Stromal cell of bone marrow (primary cell): ENCODE results near the gene ERC1.
A peak's percentile ranks its signal among the peaks of the same experiment; 100 is the strongest.

Experiments used
- DNase-seq: peaks from one replicate; pipeline ENCODE4 v3.0.0-alpha.2; 2012; ENCODE audit warnings: low read depth

The ERC1 gene

DNA sequence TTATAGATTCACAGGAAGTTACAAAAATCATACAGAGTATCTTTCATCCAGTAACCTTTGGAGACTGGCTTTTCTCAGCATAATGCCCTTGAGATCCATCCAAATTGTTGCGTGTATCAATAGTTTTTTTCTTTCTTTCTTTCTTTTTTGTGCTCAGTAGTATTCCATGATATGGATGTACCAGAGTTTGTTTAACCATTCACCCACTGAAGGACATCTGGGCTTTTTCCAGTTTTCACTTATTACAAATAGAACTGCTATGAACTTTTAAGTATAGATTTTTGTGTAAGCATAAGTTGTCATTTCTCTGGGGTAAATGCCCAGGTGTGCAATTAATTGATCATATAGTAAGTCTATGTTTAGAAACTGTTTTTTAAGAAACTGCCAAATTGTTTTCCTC lies 524.0 kb downstream of the ERC1 start:
- DNase-seq: no peak

DNA sequence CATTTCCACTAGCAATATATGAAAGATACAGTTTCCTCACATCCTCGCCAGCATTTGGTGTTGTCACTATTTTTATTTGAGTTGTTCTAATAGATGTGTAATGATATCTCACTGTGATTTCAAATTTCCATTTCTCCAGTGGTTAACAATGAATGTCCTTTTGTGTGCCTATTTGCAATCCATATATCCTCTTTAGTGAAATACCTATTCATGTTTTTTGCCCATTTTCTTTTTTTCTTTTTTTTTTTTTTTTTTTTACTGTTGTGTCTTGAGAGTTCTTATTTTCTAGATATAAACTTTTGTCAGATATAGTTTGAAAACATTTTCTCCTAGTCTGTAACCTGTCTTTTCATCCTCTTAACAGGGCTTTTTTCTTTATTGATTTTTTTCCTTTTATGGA lies 524.4 kb downstream of the ERC1 start:
- no peak for DNase-seq

DNA sequence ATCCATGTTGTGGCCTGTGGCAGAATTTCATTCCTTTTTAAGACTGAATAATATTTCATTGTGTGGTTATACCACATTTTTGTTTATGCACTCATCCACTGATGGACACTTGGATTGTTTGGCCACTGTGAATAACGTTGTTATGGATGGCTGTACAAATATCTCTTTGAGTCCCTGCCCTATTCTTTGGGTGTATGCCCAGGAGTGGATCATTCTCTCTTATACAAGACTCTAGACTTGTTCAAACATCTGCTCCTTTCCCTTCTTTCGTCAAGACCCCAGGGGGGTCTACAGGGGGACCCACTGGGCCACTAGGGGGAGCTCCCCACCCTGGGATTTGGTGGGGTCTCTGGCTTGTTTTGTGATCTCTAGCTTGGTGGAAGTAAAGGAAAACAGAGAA lies 526.0 kb downstream of the ERC1 start:
- DNase-seq: peak; percentile 96

DNA sequence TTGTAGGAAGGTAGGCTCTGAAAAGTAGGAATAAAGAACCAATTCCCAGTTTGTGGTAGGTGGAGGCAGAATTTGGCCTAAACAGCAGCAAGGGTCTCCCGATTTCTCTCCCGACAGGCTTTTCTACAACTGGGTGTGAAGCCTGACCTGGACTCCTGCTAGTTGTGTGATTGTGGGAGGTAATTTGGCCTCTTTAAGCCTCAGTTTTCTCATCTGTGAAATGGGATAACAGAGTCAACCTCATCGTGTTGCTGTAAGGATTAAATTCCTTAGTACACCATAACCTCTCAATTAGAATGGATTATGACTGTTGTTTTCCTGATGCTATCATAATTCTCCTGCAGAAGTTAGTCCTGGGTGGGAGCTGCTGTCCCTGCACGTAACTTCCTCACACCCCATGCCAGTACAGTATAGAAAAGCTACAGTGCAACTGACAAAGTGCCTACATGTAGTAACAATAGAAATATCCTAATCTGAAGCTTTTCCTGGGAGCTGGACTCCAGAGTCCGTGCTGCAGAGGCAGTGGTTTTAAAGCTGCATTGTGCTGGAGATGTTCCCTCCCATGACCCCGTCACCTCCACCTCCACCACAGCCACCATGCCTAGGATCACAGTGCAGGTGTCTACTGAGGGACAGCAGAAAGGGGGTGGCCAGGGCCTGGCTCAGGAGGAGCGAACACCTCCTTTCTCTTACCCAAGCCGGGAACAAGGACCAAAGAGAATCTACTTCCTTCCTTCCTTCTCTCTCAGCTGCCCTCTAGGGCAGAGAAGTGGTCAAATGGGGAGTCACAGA lies 526.9 kb downstream of the ERC1 start:
- no peak for DNase-seq

DNA sequence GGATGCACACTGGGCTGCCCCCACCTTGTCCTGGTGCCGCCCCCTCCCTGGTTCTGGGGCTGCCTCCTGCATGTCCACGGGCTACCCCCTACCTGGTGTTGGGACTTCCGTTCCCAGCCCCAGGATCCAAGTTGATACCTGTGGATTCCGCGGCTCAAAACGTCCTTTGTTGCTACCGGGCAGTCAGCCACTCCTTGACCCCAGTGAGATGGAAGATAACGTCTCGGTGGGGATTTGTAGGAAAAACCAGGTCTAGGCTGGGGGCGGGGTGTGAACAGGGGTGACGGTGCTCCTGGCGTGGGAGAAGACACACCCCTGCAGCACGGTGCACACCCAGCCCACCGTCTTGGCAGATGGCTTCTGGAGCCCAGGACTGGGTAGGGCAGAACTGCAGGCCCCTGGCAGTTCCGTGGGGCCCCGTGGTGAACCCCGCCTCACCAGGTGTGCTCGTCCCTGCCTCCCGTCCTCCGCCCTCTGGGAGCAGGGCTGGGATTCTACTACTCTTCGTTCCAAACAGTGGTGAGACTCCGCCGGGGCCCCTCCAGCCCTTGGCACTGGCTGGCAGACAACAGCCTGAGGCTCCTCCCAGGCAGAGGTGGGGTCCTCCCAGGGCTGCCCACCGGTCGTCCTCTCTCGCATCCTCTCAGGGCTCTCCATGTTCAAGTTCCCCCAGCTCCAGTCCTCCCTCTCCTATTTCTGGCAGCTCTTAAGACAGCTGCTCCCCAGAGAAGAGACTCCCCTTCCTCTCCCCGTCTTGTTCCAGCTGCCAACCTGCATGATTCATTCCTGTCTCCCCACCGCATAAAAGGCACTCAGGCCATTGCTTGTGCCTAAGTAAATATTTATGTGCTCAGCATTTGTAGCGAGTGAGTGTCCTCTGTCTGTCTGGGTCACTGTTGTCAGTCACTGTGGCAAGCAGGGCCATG lies 527.8 kb downstream of the ERC1 start:
- no peak for DNase-seq

DNA sequence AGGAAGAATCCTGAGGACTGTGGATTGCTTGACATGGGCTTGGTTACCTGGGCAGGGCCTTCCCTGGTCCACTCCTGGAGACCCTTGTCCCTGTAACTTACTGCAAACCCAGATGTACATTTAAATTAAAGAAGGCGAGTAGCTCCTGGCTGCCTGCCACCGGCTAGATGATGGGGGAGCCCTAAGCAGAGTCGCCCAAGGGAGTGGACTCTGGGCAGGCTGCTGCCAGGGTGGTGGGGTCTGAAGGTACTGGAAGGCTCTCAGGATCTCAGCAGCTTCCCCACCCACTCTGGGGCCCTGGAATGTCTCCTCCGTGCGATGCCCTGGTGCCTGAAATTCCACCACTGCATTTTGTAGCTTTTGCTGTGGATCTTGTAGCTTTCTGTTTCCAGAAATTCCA lies 528.6 kb downstream of the ERC1 start:
- no peak for DNase-seq

DNA sequence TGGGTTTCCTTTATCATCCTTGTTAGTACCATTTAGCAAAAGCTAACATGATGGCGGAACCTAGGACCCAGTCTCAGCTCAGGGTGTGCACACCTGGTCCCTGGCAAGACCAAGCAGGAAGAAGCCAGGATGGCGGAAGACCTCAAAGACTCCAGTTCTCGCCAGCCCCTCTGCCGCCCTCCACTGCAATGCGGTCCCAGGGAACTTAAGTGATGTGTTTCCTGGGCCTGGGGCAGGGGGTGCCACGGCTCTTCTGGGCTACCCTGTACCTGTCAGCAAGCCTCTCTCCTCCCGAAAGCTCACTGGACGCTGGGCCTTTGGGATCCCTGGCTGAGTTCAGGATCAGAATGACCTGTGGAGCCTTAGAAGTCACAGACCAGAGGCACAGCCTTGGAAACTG lies 532.0 kb downstream of the ERC1 start:
- DNase-seq: no peak

DNA sequence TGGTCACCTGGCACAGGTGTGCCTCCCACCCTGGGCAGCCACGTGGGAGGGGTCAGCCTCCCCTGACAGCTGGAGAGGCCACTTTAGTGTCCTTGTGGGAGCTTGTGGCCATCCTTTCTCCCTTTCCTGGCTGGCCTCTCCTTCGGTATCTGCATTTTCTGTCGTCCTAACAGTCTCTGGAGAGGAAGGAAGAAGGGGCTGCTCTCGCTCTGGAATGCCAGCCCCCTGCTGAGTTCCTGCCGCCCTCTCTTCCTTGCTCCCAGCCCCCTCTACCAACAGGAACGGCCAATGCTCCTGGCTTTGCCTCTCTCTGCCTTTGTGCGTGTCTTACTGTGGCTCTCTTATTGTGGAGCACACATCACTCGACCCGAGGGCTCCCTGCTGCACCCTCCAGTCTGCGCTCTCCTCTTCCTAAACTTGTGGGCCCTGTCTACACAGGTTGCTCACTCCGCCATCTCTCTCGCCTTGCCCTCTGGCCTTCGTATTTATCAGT lies 532.6 kb downstream of the ERC1 start:
- no peak for DNase-seq

DNA sequence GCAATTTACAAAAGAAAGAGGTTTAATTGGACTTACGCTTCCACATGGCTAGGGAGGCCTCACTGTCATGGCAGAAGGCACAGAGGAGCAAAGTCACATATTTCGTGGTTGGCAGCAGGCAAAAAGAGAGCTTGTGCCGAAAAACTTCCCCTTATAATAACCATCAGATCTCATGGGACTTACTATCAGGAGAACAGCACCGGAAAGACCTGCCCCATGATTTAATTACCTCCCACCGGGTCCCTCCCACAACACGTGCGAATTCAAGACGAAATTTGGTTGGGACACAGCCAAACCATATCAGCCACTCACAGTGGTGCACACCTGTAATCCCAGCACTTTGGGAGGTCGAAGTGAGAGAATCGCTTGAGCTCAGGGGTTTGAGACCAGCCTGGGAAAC lies 534.8 kb downstream of the ERC1 start:
- DNase-seq: no peak

DNA sequence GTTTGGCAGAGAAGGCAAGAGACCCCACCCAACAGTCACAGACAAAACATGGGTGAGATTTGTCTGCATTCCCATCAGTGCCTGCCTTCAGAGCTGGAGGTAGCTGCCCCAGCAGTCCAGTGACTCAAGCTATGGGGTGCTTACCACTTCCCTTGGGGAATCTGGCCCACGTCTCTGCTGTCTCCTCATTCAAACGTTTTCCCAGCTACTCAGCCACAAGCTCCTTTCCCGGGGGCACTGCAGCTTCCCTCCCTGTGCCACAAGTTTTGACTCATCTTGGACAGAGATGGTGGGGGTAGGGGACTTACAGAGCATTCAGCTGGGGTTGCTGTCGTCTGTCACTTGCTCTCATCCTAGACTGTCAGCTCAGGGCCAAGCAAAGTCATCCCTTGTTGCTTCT lies 536.8 kb downstream of the ERC1 start:
- no peak for DNase-seq

DNA sequence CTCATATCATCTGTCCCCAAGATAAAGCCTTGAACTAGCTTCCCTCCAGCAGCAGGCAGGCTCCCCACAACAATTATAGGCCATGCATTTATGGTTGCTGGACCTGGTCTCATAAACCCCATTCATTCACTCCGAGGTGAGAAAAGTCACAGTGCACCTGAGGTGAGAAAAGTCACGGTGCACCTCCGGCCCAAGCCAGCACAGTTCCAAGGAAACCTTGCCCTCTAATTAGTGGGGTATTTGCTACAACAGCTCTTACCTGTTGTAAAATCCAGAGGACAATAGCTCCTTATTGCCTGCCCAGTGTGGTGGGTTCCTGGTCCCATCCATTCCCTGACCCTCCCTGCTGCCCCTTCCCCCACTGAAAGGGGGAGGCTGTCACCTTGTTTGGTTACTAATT lies 537.8 kb downstream of the ERC1 start:
- no peak for DNase-seq

DNA sequence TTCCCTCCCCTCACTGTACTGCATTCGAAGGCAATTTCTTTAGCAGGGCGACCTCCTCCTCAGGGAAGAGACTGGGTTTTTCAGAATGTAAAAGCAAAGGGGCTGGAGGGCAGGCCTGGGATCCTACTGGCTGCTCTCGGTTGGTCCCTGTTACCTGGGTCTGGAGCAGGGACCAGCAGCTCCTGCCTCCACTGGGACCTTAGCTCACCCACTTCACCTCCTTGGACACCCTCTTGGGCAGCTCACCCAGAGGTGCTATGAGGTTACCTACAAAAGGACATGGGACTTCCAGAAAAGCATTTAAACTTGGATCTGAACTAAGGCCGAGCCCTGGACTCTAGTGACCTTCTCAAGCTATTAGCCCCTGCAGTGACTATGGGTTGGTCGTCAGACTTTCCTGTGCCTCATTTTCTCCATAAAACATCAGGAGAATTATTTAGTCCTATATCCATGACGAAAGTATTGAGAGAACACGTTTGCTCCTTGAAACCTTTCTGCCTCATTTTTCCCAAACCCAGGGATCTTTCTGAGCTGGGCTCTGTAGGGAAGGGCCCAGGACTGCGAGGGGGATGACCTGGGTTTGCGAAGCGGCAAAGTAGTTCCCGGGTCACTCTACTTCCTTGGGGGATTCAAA lies 538.3 kb downstream of the ERC1 start:
- DNase-seq: no peak

DNA sequence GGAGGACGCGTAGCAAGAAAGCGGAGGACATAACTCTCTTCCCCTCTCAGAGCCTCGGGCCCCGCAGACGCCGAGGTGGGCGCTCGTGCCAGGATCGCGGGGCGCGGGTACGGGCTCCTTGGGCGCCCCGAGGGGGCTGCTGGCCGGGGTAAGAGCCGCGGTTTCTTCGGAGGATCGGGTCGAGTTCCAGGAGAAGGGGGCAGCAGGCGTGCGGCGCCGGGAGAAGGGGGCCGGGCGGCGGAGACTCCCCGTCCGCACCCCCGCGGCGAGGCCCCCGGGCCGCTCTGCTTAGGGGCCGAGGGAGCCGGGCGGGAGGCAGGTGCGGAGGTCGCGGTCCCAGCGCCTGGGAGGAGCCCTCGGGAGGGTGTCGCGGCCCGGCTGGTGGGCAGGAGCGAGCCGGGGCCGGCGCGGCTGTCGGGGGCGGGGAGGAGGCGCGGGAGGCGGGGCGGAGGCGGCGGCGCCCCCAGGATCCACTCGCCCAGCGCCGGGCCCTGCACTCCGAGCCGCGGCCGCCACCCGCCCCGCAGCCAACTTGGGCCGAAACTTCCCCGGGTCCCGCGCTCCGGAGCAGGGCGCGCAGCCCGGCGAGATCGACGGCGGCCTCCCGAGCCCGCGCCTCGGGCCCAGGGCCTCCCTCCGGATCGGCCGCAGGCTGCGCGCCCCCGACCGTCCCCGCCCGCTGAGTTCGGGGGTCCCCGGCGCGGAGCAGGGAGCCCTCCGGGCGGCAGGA lies 539.0 kb downstream of the ERC1 start:
- no peak for DNase-seq

DNA sequence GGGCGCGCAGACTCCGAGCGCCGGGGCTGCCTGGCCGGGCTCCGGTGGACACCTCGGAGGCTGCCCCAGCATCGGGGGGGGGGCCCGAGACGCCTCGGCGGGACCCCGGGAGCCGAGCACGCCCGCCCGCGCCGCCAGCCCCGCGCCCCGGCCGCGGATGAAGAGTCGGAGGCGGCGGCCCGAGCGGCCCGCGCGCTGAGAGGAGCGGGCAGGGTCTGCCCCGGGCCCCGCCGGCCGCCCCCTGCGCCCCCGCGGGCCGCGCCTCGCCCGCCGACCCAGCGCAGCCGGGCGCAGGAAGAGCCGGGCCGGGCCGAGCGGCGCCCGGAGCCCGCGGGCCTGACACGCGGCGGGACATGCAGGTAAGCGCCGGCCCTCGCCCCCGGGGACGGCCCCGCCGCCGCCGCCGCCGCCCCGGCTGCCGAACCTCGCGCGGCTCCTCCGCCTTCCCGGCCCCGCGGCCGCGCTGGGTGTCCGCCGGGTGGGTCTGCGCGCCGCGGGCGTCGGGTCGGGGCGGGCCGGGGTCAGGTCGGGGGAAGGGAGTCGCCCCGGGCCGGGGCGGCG lies 539.6 kb downstream of the ERC1 start:
- DNase-seq: no peak

DNA sequence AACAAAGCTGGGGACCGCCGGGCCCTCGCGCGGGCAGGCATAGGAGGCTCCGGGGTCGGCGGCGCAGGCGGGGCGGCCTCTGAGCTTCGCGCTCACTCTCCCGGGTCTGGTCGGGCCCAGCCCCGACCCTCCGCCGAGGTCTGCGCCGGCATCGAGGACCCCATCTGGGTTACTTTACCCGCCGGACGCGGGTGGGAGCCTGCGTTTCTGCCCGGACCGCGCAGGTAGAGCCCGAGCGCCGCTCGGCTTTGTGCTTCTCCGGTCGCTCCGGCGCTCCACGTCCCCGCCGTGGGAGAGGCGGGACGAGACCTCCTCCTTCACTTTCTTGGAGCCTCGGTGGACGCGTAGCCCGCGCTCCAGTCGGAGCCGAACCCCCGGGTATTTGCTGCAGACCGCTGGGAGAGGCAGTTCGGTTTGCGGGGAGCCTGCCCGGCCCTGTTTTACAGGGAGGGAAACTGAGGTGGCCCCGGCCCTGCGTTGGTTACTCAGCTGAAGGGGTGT lies 540.2 kb downstream of the ERC1 start:
- DNase-seq: no peak

DNA sequence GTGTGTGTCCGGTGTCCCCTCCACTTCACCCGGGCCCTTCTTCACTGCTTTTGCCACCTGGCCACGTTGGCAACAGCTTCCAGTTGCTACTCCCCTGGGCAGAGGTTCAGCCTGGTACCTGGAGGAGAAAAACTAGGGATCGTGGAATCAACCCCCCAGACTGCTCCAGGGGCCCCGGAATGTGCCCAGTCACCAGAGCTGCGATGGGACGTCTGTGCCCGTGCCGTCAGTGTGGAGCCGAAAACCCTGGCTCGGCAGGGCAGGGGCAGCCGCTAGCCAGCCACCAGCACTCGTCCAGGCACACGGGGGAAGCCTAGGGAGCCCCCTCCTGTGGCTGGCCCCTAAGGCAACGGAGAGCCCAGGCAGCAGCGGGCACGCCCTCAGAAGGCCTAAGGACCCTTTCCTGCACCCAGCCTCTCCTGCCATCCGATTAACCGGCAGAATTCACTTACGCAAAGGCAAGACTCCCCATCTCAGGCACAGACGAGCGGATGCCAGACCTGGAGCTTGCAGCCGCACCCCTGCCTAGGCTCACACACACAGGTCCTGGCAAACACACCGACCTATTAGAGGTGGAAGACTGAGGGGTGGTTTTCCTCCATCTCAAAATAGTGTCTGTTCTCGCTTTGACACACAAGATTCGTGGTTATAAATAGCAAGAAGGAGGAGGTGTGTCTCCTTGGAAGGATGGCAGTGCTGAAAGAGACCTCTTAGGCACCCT lies 540.8 kb downstream of the ERC1 start:
- no peak for DNase-seq

DNA sequence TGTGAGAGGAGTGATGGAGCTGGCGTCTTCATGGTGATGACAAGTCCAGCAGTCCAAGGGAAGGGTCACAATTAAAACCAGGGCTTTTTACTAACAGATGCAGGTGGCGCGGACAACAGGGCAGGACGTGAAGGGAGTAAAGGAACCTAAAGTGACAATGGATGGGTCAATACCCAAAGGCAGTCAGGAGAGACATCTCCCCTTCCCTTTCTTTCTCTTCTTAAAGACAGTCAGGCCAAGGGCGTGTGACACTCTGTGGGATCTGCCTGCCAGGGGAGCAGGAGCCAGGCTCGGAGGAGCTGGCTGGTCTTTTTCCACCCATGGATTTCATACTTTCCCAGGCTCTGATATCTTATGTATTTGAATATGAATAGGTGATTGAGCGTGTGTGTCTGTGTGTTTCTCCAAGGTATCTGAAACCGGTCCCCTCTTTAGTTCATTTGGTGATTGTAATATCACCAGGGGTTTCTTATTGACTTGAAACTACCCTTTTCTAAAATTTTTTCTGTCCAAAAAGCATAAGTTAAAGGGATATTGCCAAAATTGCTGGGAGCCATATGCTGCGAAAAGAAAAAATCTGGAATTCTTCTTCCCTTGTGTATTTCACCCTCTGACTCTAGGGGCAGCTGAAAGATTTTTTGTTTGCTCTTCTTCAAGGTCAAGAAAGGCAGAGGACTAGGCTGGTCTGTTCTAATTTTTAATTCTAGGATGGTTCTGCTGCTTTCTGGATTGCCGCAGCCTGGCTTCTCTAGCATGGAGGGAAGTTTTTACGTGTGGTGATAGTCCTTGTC lies 541.5 kb downstream of the ERC1 start:
- no peak for DNase-seq

DNA sequence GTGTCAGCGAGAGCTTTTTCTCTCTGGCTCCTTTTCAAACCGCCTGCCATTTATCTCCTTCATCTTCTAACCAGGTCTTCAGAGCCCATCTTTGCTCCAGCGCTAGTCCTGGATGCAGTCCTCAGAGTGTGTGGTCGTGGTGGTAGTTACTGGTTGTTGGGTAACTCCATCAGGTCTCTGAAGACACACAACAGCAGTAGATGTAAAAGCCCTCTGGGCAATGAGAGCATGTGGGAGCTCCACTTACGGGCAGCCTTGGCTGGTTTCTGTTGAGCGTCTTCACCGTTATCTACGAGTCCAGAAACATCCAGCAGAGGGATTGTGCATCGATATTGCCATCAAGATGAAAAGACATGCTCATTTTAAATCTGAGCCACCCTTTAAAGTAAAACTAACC lies 542.2 kb downstream of the ERC1 start:
- no peak for DNase-seq

DNA sequence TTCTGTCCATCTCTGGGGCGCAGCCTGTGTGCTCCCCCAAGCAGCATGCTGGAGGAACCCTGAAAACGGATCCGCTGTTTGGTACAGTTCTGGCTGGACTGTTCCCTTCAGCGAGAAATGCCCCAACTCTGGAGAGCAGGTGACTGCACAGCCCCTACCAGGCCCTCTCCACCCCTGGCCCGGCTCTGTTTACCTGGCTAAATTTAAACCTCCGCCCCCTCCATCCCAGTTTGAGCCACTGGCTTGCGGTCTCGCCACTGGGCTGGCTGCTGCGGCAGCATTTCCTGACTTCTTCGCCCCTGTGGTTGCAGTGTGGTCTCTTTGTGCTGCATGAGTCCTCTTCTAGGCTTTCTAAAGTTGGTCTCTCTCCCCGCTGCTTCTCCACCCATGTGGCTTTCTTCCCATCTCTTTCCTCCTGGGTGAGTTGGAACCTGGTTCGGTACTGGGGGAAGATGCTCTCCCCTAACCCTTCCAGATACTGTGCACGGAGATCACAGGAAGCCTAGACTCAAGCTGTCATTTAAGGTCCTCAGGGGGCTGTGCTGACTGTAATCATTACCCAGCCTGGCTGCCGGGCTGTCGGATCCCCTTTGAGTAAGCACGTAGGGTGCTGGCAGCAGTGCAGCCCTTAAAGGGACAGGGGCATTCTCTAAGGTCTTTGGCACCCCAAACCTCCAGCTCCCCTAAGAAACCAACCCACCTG lies 542.7 kb downstream of the ERC1 start:
- DNase-seq: no peak
